ENCODE measurements around the gene GPI.

DNA sequence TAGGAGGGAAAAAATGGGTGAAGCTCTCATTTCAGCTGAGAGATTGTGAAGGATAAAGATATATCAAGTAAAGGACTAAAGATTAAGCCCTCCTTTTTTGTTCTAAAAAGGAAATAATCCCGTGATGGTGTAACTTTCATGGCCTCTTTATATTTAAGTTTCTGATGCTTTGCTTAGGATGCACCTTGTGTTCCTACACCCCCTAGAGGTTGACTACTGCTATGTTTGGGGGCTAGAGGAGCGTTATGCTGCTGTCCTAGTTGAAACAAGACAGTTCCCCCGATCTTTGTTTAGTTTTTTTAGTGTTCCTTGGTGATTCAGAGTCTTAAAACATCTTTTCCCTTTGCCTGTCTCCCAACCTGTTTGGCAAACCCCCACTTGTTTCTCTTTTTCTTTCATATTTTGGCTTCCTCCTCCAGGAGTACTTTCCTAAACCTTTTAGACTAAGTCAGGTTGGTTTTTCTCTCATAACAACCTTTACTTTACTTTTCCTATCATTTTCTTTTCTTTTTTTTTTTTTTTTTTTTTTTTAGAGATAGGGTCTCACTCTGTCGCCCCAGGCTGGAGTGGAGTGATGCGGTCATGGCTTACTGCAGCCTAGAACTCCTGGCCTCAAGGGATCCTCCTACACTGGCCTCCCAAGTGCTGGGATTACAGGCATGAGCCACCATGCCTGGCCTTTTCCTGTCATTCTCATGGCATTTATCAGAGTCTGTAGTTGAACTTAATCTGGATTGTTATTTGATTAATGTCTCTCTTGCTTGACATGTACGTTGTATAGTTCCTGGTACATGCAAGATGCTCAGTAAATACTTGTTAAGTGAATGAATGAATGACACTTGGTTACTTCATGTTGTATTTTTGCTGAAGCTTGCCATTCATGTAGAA, 66.0 kb downstream of the GPI start:
- TF ChIP-seq, protein P1, sequence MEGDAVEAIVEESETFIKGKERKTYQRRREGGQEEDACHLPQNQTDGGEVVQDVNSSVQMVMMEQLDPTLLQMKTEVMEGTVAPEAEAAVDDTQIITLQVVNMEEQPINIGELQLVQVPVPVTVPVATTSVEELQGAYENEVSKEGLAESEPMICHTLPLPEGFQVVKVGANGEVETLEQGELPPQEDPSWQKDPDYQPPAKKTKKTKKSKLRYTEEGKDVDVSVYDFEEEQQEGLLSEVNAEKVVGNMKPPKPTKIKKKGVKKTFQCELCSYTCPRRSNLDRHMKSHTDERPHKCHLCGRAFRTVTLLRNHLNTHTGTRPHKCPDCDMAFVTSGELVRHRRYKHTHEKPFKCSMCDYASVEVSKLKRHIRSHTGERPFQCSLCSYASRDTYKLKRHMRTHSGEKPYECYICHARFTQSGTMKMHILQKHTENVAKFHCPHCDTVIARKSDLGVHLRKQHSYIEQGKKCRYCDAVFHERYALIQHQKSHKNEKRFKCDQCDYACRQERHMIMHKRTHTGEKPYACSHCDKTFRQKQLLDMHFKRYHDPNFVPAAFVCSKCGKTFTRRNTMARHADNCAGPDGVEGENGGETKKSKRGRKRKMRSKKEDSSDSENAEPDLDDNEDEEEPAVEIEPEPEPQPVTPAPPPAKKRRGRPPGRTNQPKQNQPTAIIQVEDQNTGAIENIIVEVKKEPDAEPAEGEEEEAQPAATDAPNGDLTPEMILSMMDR (conservative IDR thresholded peaks at IDR 0.05; ENCODE audit: low read length): peak; percentile 89
- no peak for TF ChIP-seq EZH2phosphoT487 (IDR thresholded peaks at IDR 0.05; ENCODE audit: borderline replicate concordance, low read depth, low read length)

Measured in OCI-LY7 (cell line).